ENCODE data around the gene WHRN. TPM values are rescaled to one million over a fixed set of nuclear protein-coding genes. Genes with fewer than 3 reads are reported as not detected.

Gene WHRN
- total RNA-seq, 1 experiment from 2014 or later, result 24.3 TPM

DNA sequence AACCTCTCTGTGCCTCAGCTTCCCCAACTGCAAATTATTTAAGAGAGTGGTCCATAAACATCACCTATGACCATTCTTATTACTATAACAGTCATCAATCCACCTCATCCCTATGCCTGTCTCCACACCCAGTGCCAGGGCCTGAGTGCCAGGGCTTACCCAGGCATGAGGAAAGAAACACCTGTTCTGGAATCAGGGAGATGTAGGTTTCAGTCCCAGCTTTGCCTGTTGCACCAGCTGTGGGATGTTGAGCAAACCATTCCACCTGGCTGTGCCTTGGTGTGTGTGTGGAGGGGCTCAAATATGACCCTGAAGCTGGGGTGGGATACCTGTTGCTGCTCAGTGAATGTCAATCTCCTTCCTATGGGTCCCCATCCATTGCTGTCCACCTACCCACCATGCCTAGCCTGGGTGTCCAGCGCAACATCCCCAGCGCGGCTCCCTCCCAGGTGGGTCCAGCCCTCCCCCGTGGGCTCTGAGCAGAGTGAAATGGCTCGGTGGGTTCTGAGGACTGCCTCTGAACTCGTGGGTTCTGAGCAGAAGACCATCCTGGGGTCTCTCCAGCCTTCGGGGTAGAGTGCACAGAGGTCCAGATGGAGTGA is 133.8 kb downstream of the WHRN start:
- ChIA-PET POLR2A (interaction anchor here (1.1 to 2.7 kb wide), 2 partner anchors 19 to 26 kb away, joined by 3 to 13 read pairs; no protein-coding TSS in a partner anchor), CTCF (interaction anchor here (1.0 to 2.4 kb wide), 4 partner anchors 10 to 34 kb away, joined by 3 to 8 read pairs (median 5); no protein-coding TSS in a partner anchor)
- Mint-ChIP-seq H3K36me3 (0 out of 2 replicates have a peak, but pooled peaks cover 5% of the 10 kb centered on the region), H3K9me3 (no peaks in the 10 kb centered on the region), H3K4me3 (no peak overlapping the region), H3K27me3 (ENCODE audit: low read depth) (no peaks in the 10 kb centered on the region), H3K27ac (0 out of 2 replicates have a peak overlapping the region, but pooled peaks have one; percentile 35), H3K4me1 (peaks cover 64% of the 10 kb centered on the region)
- TF ChIP-seq OVOL2 (CRISPR knock-in tag; IDR thresholded peaks at IDR 0.05; ENCODE audit: borderline replicate concordance), result no peak
- TF ChIP-seq, protein P1, sequence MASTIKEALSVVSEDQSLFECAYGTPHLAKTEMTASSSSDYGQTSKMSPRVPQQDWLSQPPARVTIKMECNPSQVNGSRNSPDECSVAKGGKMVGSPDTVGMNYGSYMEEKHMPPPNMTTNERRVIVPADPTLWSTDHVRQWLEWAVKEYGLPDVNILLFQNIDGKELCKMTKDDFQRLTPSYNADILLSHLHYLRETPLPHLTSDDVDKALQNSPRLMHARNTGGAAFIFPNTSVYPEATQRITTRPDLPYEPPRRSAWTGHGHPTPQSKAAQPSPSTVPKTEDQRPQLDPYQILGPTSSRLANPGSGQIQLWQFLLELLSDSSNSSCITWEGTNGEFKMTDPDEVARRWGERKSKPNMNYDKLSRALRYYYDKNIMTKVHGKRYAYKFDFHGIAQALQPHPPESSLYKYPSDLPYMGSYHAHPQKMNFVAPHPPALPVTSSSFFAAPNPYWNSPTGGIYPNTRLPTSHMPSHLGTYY (CRISPR knock-in tag; IDR thresholded peaks at IDR 0.05), result no peak
- TF ChIP-seq, protein P2, sequence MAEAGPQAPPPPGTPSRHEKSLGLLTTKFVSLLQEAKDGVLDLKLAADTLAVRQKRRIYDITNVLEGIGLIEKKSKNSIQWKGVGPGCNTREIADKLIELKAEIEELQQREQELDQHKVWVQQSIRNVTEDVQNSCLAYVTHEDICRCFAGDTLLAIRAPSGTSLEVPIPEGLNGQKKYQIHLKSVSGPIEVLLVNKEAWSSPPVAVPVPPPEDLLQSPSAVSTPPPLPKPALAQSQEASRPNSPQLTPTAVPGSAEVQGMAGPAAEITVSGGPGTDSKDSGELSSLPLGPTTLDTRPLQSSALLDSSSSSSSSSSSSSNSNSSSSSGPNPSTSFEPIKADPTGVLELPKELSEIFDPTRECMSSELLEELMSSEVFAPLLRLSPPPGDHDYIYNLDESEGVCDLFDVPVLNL (CRISPR knock-in tag; IDR thresholded peaks at IDR 0.05; ENCODE audit: borderline replicate concordance, low read depth), result no peak
- TF ChIP-seq, protein P3, sequence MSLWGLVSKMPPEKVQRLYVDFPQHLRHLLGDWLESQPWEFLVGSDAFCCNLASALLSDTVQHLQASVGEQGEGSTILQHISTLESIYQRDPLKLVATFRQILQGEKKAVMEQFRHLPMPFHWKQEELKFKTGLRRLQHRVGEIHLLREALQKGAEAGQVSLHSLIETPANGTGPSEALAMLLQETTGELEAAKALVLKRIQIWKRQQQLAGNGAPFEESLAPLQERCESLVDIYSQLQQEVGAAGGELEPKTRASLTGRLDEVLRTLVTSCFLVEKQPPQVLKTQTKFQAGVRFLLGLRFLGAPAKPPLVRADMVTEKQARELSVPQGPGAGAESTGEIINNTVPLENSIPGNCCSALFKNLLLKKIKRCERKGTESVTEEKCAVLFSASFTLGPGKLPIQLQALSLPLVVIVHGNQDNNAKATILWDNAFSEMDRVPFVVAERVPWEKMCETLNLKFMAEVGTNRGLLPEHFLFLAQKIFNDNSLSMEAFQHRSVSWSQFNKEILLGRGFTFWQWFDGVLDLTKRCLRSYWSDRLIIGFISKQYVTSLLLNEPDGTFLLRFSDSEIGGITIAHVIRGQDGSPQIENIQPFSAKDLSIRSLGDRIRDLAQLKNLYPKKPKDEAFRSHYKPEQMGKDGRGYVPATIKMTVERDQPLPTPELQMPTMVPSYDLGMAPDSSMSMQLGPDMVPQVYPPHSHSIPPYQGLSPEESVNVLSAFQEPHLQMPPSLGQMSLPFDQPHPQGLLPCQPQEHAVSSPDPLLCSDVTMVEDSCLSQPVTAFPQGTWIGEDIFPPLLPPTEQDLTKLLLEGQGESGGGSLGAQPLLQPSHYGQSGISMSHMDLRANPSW (CRISPR knock-in tag; conservative IDR thresholded peaks at IDR 0.05; ENCODE audit: low read depth), result no peak
- no peak for TF ChIP-seq GTF2I (CRISPR knock-in tag; conservative IDR thresholded peaks at IDR 0.05)
- TF ChIP-seq EMX1 (CRISPR knock-in tag; IDR thresholded peaks at IDR 0.05), result no peak
- no peak for TF ChIP-seq ZNF671 (CRISPR knock-in tag; IDR thresholded peaks at IDR 0.05)
- TF ChIP-seq, protein P4, sequence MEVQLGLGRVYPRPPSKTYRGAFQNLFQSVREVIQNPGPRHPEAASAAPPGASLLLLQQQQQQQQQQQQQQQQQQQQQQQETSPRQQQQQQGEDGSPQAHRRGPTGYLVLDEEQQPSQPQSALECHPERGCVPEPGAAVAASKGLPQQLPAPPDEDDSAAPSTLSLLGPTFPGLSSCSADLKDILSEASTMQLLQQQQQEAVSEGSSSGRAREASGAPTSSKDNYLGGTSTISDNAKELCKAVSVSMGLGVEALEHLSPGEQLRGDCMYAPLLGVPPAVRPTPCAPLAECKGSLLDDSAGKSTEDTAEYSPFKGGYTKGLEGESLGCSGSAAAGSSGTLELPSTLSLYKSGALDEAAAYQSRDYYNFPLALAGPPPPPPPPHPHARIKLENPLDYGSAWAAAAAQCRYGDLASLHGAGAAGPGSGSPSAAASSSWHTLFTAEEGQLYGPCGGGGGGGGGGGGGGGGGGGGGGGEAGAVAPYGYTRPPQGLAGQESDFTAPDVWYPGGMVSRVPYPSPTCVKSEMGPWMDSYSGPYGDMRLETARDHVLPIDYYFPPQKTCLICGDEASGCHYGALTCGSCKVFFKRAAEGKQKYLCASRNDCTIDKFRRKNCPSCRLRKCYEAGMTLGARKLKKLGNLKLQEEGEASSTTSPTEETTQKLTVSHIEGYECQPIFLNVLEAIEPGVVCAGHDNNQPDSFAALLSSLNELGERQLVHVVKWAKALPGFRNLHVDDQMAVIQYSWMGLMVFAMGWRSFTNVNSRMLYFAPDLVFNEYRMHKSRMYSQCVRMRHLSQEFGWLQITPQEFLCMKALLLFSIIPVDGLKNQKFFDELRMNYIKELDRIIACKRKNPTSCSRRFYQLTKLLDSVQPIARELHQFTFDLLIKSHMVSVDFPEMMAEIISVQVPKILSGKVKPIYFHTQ (CRISPR knock-in tag; IDR thresholded peaks at IDR 0.05), result no peak
- TF ChIP-seq JUN (CRISPR knock-in tag; IDR thresholded peaks at IDR 0.05), result no peak
- TF ChIP-seq, protein P5, sequence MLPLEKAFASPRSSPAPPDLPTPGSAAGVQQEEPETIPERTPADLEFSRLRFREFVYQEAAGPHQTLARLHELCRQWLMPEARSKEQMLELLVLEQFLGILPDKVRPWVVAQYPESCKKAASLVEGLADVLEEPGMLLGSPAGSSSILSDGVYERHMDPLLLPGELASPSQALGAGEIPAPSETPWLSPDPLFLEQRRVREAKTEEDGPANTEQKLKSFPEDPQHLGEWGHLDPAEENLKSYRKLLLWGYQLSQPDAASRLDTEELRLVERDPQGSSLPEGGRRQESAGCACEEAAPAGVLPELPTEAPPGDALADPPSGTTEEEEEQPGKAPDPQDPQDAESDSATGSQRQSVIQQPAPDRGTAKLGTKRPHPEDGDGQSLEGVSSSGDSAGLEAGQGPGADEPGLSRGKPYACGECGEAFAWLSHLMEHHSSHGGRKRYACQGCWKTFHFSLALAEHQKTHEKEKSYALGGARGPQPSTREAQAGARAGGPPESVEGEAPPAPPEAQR (CRISPR knock-in tag; IDR thresholded peaks at IDR 0.05), result no peak
- TF ChIP-seq, protein P6, sequence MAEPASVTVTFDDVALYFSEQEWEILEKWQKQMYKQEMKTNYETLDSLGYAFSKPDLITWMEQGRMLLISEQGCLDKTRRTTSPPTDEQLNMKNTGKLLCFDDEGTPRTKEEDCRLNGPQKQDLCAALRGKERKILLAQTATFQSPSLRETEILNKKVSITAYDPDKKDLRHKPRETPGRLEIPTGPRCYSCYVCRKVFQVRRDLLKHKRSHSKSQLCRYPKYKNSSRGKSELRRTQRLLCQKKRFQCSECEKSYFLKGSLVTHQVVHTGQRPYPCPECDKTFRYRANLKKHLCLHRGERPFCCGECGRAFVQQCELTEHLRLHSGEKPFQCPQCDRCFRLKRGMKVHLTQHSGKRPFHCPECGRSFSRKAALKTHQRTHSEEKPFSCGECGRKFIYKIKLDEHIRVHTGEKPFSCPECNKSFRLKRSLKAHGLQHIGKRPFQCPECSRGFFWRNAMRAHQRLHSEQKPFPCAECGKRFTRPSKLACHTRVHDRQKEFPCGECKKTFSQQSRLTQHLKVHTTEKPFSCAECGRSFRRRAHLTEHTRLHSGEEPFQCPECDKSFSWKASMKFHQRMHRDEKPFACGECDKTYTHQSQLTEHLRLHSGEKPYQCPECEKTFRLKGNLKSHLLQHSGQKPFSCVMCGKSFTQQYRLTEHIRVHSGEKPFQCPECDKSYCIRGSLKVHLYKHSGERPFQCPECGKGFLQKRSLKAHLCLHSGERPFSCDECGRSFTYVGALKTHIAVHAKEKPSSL (CRISPR knock-in tag; conservative IDR thresholded peaks at IDR 0.05), result no peak
- TF ChIP-seq NFE2L1 (CRISPR knock-in tag; IDR thresholded peaks at IDR 0.05), result no peak
- TF ChIP-seq TEAD4 (CRISPR knock-in tag; IDR thresholded peaks at IDR 0.05), result no peak
- no peak for TF ChIP-seq ATF1 (CRISPR knock-in tag; IDR thresholded peaks at IDR 0.05)
- TF ChIP-seq SMAD4 (CRISPR knock-in tag; IDR thresholded peaks at IDR 0.05), result no peak
- ATAC-seq (no peak), DNase-seq (ENCODE audit: low spot score) (no peak)
